ENCODE measurements around the gene DEFB131A.
"Not testable (repeated sequence)": the region's sequence is repeated elsewhere in the genome, so short reads cannot be mapped to it uniquely, and the experiment has no call there.

DEFB131A gene

GRCh38 chr4:9494256-9495035 is 50.2 kb downstream of the DEFB131A start:
- not testable (repeated sequence) for DNase-seq

GRCh38 chr4:9495443-9495842 is 51.2 kb downstream of the DEFB131A start:
- DNase-seq = peak in 39 of 58 donors; percentile 0 to 79 (median 26)

DNA sequence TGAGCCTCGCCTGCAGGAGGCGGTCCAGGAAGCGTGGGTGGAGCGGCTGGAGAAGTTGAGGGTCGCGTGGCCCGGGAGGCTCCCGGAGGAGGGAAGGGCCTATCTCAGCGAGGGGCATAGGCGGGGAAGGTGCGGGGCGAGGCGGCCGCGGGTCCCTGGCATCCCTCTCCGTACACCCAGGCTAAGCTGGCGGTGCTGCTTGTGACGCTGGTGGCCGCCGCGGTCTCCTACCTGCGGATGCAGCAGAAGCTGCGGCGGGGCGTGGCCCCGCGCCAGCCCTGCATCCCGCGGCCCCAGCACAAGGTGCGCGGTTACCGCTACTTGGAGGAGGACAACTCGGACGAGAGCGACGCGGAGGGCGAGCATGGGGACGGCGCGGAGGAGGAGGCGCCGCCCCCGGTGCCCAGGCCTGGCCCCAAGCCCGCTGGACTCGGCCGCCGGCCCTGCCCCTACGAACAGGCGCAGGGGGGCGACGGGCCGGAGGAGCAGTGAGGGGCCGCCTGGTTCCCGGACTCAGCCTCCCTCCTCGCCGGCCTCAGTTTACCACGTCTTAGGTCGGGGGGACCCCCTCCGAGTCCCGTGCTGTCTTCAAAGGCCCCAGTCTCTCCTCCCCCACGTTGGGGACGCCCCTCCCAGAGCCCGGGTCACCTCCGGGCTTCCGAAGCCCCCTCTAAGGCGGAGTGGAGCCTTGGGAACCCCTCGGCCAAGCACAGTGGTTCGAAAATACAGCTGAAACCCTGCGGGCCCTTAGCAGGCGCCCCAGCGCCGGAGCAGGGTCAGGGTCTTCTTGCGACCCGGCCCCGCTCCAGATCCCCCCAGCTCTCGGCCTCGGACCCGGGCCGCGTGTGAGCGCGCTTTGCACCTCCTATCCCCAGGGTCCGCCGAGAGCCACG is 53.6 kb downstream of the DEFB131A start:
- not testable (repeated sequence) for DNase-seq

DNA sequence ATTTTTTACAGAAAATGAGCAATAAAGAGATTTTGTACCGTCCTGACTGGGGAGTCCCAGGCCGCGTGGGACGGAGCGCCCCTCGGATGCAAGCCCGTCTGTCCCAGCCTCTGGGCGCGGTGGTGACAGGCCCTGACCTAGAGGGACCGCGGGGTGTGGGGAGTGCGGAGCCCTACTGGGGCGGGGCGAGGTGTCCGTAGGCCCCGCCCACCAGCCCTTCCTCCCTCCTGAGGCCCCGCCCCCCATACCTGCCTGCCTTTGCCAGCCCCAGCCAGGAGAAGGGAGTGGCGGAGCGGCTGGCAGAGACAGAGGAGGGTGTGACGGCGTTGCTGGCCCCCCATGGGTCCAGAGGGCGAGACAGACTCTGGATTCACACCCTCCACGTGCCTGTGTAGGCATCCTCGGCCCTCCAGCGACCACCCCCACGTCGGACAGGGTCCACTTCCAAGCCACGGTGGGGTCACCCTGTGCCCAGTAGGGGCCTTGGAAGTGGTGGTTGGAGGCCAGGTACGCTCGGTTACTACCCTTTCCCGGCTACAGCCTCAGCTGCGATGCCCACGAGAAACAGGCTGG is 54.3 kb downstream of the DEFB131A start:
- not testable (repeated sequence) for DNase-seq

DNA sequence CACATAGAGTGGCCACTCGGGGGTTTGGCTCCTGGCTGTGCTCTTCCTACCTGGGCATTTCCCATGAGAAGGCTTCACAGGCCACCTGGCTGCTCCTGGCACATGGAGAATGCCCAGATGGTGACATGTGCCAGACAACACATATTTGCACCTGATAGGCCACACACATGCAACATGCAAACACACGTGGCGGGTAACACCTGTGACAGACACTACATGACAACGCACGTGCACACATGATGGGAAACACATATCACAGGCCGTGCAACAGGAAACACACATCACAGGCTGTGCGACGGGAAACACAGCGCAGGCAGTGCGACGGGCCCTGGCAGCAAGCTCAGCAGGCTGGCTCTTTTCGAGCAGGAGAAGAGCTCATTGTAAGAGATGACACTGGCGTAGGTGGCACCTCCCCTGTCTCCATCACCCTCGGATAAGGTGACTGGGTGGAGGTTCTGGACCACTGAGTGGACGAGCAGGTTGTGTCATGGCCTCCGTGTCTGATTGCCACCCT is 55.8 kb downstream of the DEFB131A start:
- DNase-seq = not testable (repeated sequence)
